B cell (primary cell): ENCODE results near the gene MAD2L1BP. TPM values are rescaled to one million over a fixed set of nuclear protein-coding genes. Genes with fewer than 3 reads are reported as not detected.
"Not testable (repeated sequence)": the region's sequence is repeated elsewhere in the genome, so short reads cannot be mapped to it uniquely, and the experiment has no call there.

Source experiments
- ATAC-seq: fragments of 200-7000 bp; cut with Tn5 transposase; one replicate; pipeline ENCODE4 v1.10.0; 2021; ENCODE audit warnings: low read depth, mild to moderate bottlenecking, moderate number of reproducible peaks, moderate library complexity
- CTCF ChIA-PET: fragments of 350-600 bp; sonication (Branson Sonifier 250); formaldehyde crosslinking; loops from one replicate; lab custom pipeline; 2021; ENCODE audit warnings: antibody characterized with exemption, inconsistent platforms; lab: Charles Lee
- POLR2A ChIA-PET: fragments of 350-600 bp; sonication (Branson Sonifier 250); formaldehyde crosslinking; loops from one replicate; lab custom pipeline; 2021; ENCODE audit warnings: antibody characterized with exemption; lab: Charles Lee
- DNase-seq: peaks from one replicate; pipeline ENCODE4 v3.0.0; 2013
- H2AFZ ChIP-seq: 2 replicates; pipeline ENCODE4 v1.6.1; 2012; ENCODE audit warnings: mild to moderate bottlenecking, low read depth, low read length; ENCODE audit not compliant: insufficient read depth, poor library complexity, severe bottlenecking
- H3K27ac ChIP-seq, 2 donors: 1 replicate in 1 of 2; 2 replicates in 1 of 2; pipeline ENCODE4 v1.5.1; 2012 to 2013; ENCODE audit warnings: low read length in 2 of 2, mild to moderate bottlenecking in 2 of 2, moderate library complexity in 1 of 2
- H3K27me3 ChIP-seq, 4 experiments: fragments of 200-600 bp in 1 of 4; sonication (generic) in 1 of 4; replicated peaks in 1 of 4; 1 replicate in 2 of 4; 2 replicates in 2 of 4; pipeline versions ENCODE4 v1.6.1 to v1.7.0; 2013 to 2016; ENCODE audit warnings: low read length in 3 of 4, mild to moderate bottlenecking in 2 of 4, mixed read lengths in 1 of 4, moderate library complexity in 1 of 4; ENCODE audit not compliant: insufficient read depth in 4 of 4, control insufficient read depth in 3 of 4; ENCODE audit errors: control extremely low read depth in 1 of 4
- H3K36me3 ChIP-seq, 2 experiments: replicated peaks in 1 of 2; 1 replicate in 1 of 2; 2 replicates in 1 of 2; pipeline versions ENCODE4 v1.6.1 to v1.7.1; 2013; ENCODE audit warnings: low read length in 1 of 2; ENCODE audit not compliant: insufficient read depth in 2 of 2, control insufficient read depth in 1 of 2; ENCODE audit errors: control extremely low read depth in 1 of 2, extremely low read depth in 1 of 2
- H3K4me1 ChIP-seq, 2 donors: fragments of 200-600 bp in 1 of 2; sonication (generic) in 1 of 2; 1 replicate in 1 of 2; 2 replicates in 1 of 2; pipeline versions ENCODE4 v1.5.1 to v1.6.1; 2013 to 2017; ENCODE audit warnings: low read length in 2 of 2; ENCODE audit not compliant: control insufficient read depth in 2 of 2, insufficient read depth in 2 of 2
- H3K4me2 ChIP-seq: replicated peaks from 2 replicates; pipeline ENCODE3; 2012; ENCODE audit warnings: mild to moderate bottlenecking, low read depth, low read length; ENCODE audit not compliant: poor library complexity, severe bottlenecking
- H3K4me3 ChIP-seq, 5 experiments: fragments of 200-600 bp in 1 of 5; sonication (generic) in 1 of 5; 1 replicate in 3 of 5; 2 replicates in 2 of 5; pipeline versions ENCODE4 v1.5.1 to v1.7.0; 2011 to 2016; ENCODE audit warnings: low read length in 4 of 5, mild to moderate bottlenecking in 4 of 5, low read depth in 2 of 5, control low read depth in 1 of 5, moderate library complexity in 1 of 5; ENCODE audit not compliant: insufficient read depth in 1 of 5; ENCODE audit errors: control extremely low read depth in 1 of 5, extremely low read depth in 1 of 5
- H3K79me2 ChIP-seq: fragments of 200-600 bp; sonication (generic); one replicate; pipeline ENCODE4 v1.6.0; 2016; ENCODE audit warnings: low read length; ENCODE audit not compliant: control insufficient read depth, insufficient read depth
- H3K9ac ChIP-seq: fragments of 200-600 bp; sonication (generic); 2 replicates; pipeline ENCODE4 v1.6.1; 2017; ENCODE audit warnings: mild to moderate bottlenecking, low read length, moderate library complexity
- H3K9me3 ChIP-seq, 3 donors: one replicate each; pipeline versions ENCODE4 v1.6.1 to v1.7.1; 2013; ENCODE audit warnings: low read length in 2 of 3; ENCODE audit not compliant: control insufficient read depth in 2 of 3, insufficient read depth in 1 of 3; ENCODE audit errors: control extremely low read depth in 1 of 3
- H4K20me1 ChIP-seq: 2 replicates; pipeline ENCODE4 v1.6.0; 2012; ENCODE audit warnings: mild to moderate bottlenecking, low read length; ENCODE audit not compliant: insufficient read depth, control insufficient read depth, poor library complexity, severe bottlenecking
- H3K27ac Mint-ChIP-seq: one replicate; pipeline ENCODE4 v1.8.0; 2021; ENCODE audit warnings: mixed read lengths
- H3K27me3 Mint-ChIP-seq: one replicate; pipeline ENCODE4 v1.8.0; 2021; ENCODE audit warnings: mixed read lengths
- H3K4me1 Mint-ChIP-seq: one replicate; pipeline ENCODE4 v1.8.0; 2021; ENCODE audit warnings: mixed read lengths
- H3K4me3 Mint-ChIP-seq: one replicate; pipeline ENCODE4 v1.8.0; 2021; ENCODE audit warnings: mixed read lengths
- H3K9me3 Mint-ChIP-seq: one replicate; pipeline ENCODE4 v1.8.0; 2022; ENCODE audit warnings: mixed read lengths; ENCODE audit not compliant: insufficient read depth
- EZH2 ChIP-seq: IDR thresholded peaks from 2 replicates; pipeline ENCODE4 v1.6.1; 2012; ENCODE audit warnings: borderline replicate concordance, low read depth, mild to moderate bottlenecking, moderate library complexity, low read length; ENCODE audit not compliant: insufficient read depth, poor library complexity, severe bottlenecking
- WGBS: methylation state at CpG from one replicate; pipeline ENCODE4 v1.1.5; 2013; ENCODE audit warnings: missing lambda C conversion rate; ENCODE audit not compliant: insufficient coverage; 5-methylcytosine and 5-hydroxymethylcytosine counted together
- intact Hi-C: fragments of 100-400 bp; cut with micrococcal nuclease; formaldehyde crosslinking; loops from one replicate; pipeline ENCODE4 v1.10.0; 2022
- polyA plus RNA-seq: library from polyadenylated mRNA; depleted of rRNA; stranded (reverse); fragments of >200 nt; gene quantifications from 2 replicates; pipeline ENCODE4 v1.2.3, GENCODE V29; 2012
- total RNA-seq, 2 donors: library from RNA; stranded (reverse); fragments of 120-200 nt in 1 of 2; gene quantifications; 1 replicate in 1 of 2; 2 replicates in 1 of 2; pipeline versions ENCODE4 v1.2.3 to v1.2.4, GENCODE V29; 2013 to 2022

The MAD2L1BP gene
- total and polyA plus RNA-seq, 2 donors (not counting 1 experiment from before 2014, with no cell fraction given): 32.7 to 35.4 TPM

- Histone ChIP-seq H3K4me2 (no peak overlapping the region), H3K4me3 (no peak overlapping the region), H3K27ac (no peak overlapping the region), H3K27me3 (no peaks in the 10 kb centered on the region), H3K9ac (no peak overlapping the region), H3K79me2 (peaks cover 63% of the 10 kb centered on the region), H3K4me1 (no peaks in the 10 kb centered on the region), H3K36me3 (peaks cover 24 to 74% of the 10 kb centered on the region in 2 experiments), H2AFZ (no peak overlapping the region), H3K9me3 (no peaks in the 10 kb centered on the region), H4K20me1 (peaks cover 4% of the 10 kb centered on the region)
- CTCF ChIA-PET: interaction anchor here (2.0 kb wide), 1 partner anchor 20 kb away, joined by 4 read pairs; no protein-coding TSS in a partner anchor
- H3K27ac Mint-ChIP-seq: no peak overlapping the region
- POLR2A ChIA-PET: no interaction called here
- intact Hi-C loops: no loop called here
- ATAC-seq (no peak), DNase-seq (no peak)
- H3K27me3 Mint-ChIP-seq: no peaks in the 10 kb centered on the region
- no peak for TF ChIP-seq EZH2
- peaks cover 1% of the 10 kb centered on the region for H3K4me1 Mint-ChIP-seq
- 100% methylated on average over 5 of the region's 5 CpGs for WGBS
- no peak overlapping the region for H3K4me3 Mint-ChIP-seq
- no peaks in the 10 kb centered on the region for H3K9me3 Mint-ChIP-seq
These were observed 47.4 kb upstream of the MAD2L1BP start for GRCh38 chr6:43588194-43588593.

GRCh38 chr6:43589564-43589963 lies 46.1 kb upstream of the MAD2L1BP start:
- H3K79me2 ChIP-seq: peaks cover 62% of the 10 kb centered on the region

More at GRCh38 chr6:43589564-43589963, 46.1 kb upstream of the MAD2L1BP start:
- ATAC-seq, H3K27ac Mint-ChIP-seq, H3K4me2 ChIP-seq, H3K27me3 Mint-ChIP-seq, H3K27me3 ChIP-seq, H3K4me3 ChIP-seq, DNase-seq, CTCF ChIA-PET, H3K9me3 ChIP-seq, H3K4me1 ChIP-seq, H3K4me1 Mint-ChIP-seq, H3K9ac ChIP-seq, H3K4me3 Mint-ChIP-seq, H4K20me1 ChIP-seq, H3K9me3 Mint-ChIP-seq, H3K27ac ChIP-seq, H2AFZ ChIP-seq, intact Hi-C loops, POLR2A ChIA-PET: not testable (repeated sequence)
- no CpG with 5 or more reads among the region's 1 CpG for WGBS
- peaks cover 15 to 65% of the 10 kb centered on the region in 2 experiments for H3K36me3 ChIP-seq
